H9 (cell line): ENCODE measurements around the gene ZNF677. TPM values are rescaled to one million over a fixed set of nuclear protein-coding genes. Genes with fewer than 3 reads are reported as not detected.
"Not testable (repeated sequence)": the region's sequence is repeated elsewhere in the genome, so short reads cannot be mapped to it uniquely, and the experiment has no call there.

Experiments used
- DNase-seq: peaks from one replicate; pipeline ENCODE4 v3.0.0-alpha.2; 2017
- H2AFZ ChIP-seq: one replicate; pipeline ENCODE4 v1.6.1; 2013; ENCODE audit warnings: mild to moderate bottlenecking, low read length, control low read depth, moderate library complexity
- H2AK5ac ChIP-seq: 2 replicates; pipeline ENCODE4 v1.6.1; 2013; ENCODE audit warnings: low read length, control low read depth, mixed read lengths; ENCODE audit not compliant: insufficient read length
- H2BK120ac ChIP-seq: one replicate; pipeline ENCODE4 v1.6.1; 2013; ENCODE audit warnings: low read depth, mild to moderate bottlenecking, low read length, control low read depth, inconsistent platforms; ENCODE audit not compliant: poor library complexity, severe bottlenecking
- H2BK12ac ChIP-seq: 2 replicates; pipeline ENCODE4 v1.6.1; 2013; ENCODE audit warnings: low read length, control low read depth, mixed read lengths, low read depth; ENCODE audit not compliant: insufficient read length
- H2BK15ac ChIP-seq: 2 replicates; pipeline ENCODE4 v1.6.1; 2013; ENCODE audit warnings: low read depth, low read length, control low read depth
- H2BK20ac ChIP-seq: one replicate; pipeline ENCODE4 v1.6.1; 2013; ENCODE audit warnings: low read depth, mild to moderate bottlenecking, low read length, control low read depth, inconsistent platforms; ENCODE audit not compliant: poor library complexity, severe bottlenecking
- H2BK5ac ChIP-seq: 2 replicates; pipeline ENCODE4 v1.6.1; 2013; ENCODE audit warnings: low read length, control low read depth, mixed read lengths; ENCODE audit not compliant: insufficient read length
- H3K14ac ChIP-seq: 2 replicates; pipeline ENCODE4 v1.6.1; 2013; ENCODE audit warnings: low read length, control low read depth; ENCODE audit not compliant: insufficient read depth
- H3K18ac ChIP-seq: 2 replicates; pipeline ENCODE4 v1.6.1; 2013; ENCODE audit warnings: low read depth, mild to moderate bottlenecking, mixed read lengths, low read length, control low read depth; ENCODE audit not compliant: insufficient read length
- H3K23ac ChIP-seq: 2 replicates; pipeline ENCODE4 v1.6.1; 2013; ENCODE audit warnings: low read length, control low read depth, mixed read lengths, low read depth; ENCODE audit not compliant: insufficient read length
- H3K23me2 ChIP-seq: 2 replicates; pipeline ENCODE4 v1.6.1; 2013; ENCODE audit warnings: low read depth, mild to moderate bottlenecking, mixed read lengths, low read length, control low read depth; ENCODE audit not compliant: insufficient read length, poor library complexity, severe bottlenecking
- H3K27ac ChIP-seq: 2 replicates; pipeline ENCODE4 v1.5.1; 2013; ENCODE audit warnings: low read length, control low read depth, mixed read lengths, low read depth; ENCODE audit not compliant: insufficient read length
- H3K27me3 ChIP-seq: 2 replicates; pipeline ENCODE4 v1.6.1; 2013; ENCODE audit warnings: low read length, control low read depth, inconsistent platforms; ENCODE audit not compliant: insufficient read depth
- H3K4ac ChIP-seq: 2 replicates; pipeline ENCODE4 v1.6.1; 2013; ENCODE audit warnings: low read depth, mild to moderate bottlenecking, control low read depth, inconsistent platforms, low read length, moderate library complexity
- H3K4me1 ChIP-seq: 2 replicates; pipeline ENCODE4 v1.6.1; 2013; ENCODE audit warnings: low read length, control low read depth, inconsistent platforms; ENCODE audit not compliant: insufficient read depth
- H3K4me2 ChIP-seq: 2 replicates; pipeline ENCODE4 v1.6.1; 2013; ENCODE audit warnings: low read length, control low read depth, mixed read lengths; ENCODE audit not compliant: insufficient read length, insufficient read depth
- H3K56ac ChIP-seq: 2 replicates; pipeline ENCODE4 v1.6.1; 2013; ENCODE audit warnings: low read depth, mild to moderate bottlenecking, mixed read lengths, low read length, control low read depth; ENCODE audit not compliant: insufficient read length
- H3K79me1 ChIP-seq: 2 replicates; pipeline ENCODE4 v1.6.1; 2013; ENCODE audit warnings: low read depth, mild to moderate bottlenecking, moderate library complexity, low read length, control low read depth, inconsistent platforms; ENCODE audit not compliant: insufficient read depth, poor library complexity, severe bottlenecking
- H3K79me2 ChIP-seq: 2 replicates; pipeline ENCODE4 v1.6.1; 2013; ENCODE audit warnings: low read length, control low read depth, inconsistent platforms; ENCODE audit not compliant: insufficient read depth
- H3K9ac ChIP-seq: 2 replicates; pipeline ENCODE4 v1.6.1; 2013; ENCODE audit warnings: low read length, control low read depth, mixed read lengths; ENCODE audit not compliant: insufficient read length; ENCODE audit errors: extremely low read depth
- H3K9me3 ChIP-seq: one replicate; pipeline ENCODE4 v1.6.1; 2013; ENCODE audit warnings: low read depth, low read length, inconsistent platforms; ENCODE audit not compliant: control insufficient read depth
- H3T11ph ChIP-seq: one replicate; pipeline ENCODE4 v1.6.1; 2013; ENCODE audit warnings: mild to moderate bottlenecking, low read length, control low read depth, inconsistent platforms
- H4K20me1 ChIP-seq: one replicate; pipeline ENCODE4 v1.6.1; 2013; ENCODE audit not compliant: control insufficient read depth, insufficient read length, insufficient read depth
- H4K5ac ChIP-seq: 2 replicates; pipeline ENCODE4 v1.6.1; 2013; ENCODE audit warnings: low read depth, mild to moderate bottlenecking, mixed read lengths, low read length, control low read depth; ENCODE audit not compliant: insufficient read length
- H4K8ac ChIP-seq: replicated peaks from 2 replicates; pipeline ENCODE4 v1.6.1; 2013; ENCODE audit warnings: low read length, control low read depth, mixed read lengths, low read depth; ENCODE audit not compliant: insufficient read length
- H4K91ac ChIP-seq: 2 replicates; pipeline ENCODE4 v1.6.1; 2013; ENCODE audit warnings: low read depth, mild to moderate bottlenecking, moderate library complexity, mixed read lengths, low read length, control low read depth; ENCODE audit not compliant: insufficient read length
- H3K27ac Mint-ChIP-seq, 3 experiments: 2 replicates in 2 of 3; 3 replicates in 1 of 3; pipeline ENCODE4 v1.8.0; 2020 to 2021; ENCODE audit warnings: mixed read lengths in 3 of 3, mild to moderate bottlenecking in 1 of 3, moderate library complexity in 1 of 3
- H3K27me3 Mint-ChIP-seq: 2 replicates; pipeline ENCODE4 v1.8.0; 2021; ENCODE audit warnings: low read depth, mild to moderate bottlenecking, moderate library complexity, mixed read lengths
- H3K36me3 Mint-ChIP-seq, 3 experiments: 2 replicates in 2 of 3; 3 replicates in 1 of 3; pipeline ENCODE4 v1.8.0; 2020 to 2021; ENCODE audit warnings: low read depth in 3 of 3, mixed read lengths in 3 of 3; ENCODE audit not compliant: insufficient read depth in 1 of 3
- H3K4me1 Mint-ChIP-seq, 2 experiments: 2 replicates each; pipeline ENCODE4 v1.8.0; 2020; ENCODE audit warnings: mixed read lengths in 2 of 2
- H3K4me3 Mint-ChIP-seq, 2 experiments: 2 replicates in 1 of 2; 3 replicates in 1 of 2; pipeline ENCODE4 v1.8.0; 2020 to 2021; ENCODE audit warnings: mild to moderate bottlenecking in 2 of 2, mixed read lengths in 2 of 2, moderate library complexity in 1 of 2
- H3K9me3 Mint-ChIP-seq, 2 experiments: 2 replicates in 1 of 2; 3 replicates in 1 of 2; pipeline ENCODE4 v1.8.0; 2020; ENCODE audit warnings: mild to moderate bottlenecking in 2 of 2, mixed read lengths in 2 of 2, moderate library complexity in 1 of 2
- WGBS: extraction: QIAGEN DNeasy Blood & Tissue Kit; methylation state at CpG from one replicate; pipeline ENCODE4 v1.1.7; 2013; ENCODE audit warnings: missing lambda C conversion rate, low lambda C conversion rate, mixed read lengths; ENCODE audit not compliant: insufficient read length; ENCODE audit errors: extremely low coverage; 5-methylcytosine and 5-hydroxymethylcytosine counted together
- total RNA-seq: library from RNA; stranded (reverse); gene quantifications from 2 replicates; pipeline ENCODE4 v1.2.1, GENCODE V29; 2021
- TF ChIP-seq, protein P1 (sequence below): fragments of 200-600 bp; sonication (generic); conservative IDR thresholded peaks from 3 replicates; pipeline ENCODE4 v1.8.0; 2021; ENCODE audit warnings: antibody characterized with exemption, mild to moderate bottlenecking

The ZNF677 gene
- total RNA-seq, 1 experiment from 2014 or later, result 39.3 TPM

GRCh38 chr19:53212703-53213320 is 41.9 kb downstream of the ZNF677 start:
- Histone ChIP-seq H2BK120ac (no peak overlapping the region), H3K23ac (no peak overlapping the region), H2BK12ac (no peak overlapping the region), H3T11ph (no peak overlapping the region), H2AFZ (no peak overlapping the region), H3K79me2 (no peaks in the 10 kb centered on the region), H3K9ac (no peak overlapping the region), H3K27me3 (no peaks in the 10 kb centered on the region), H2BK5ac (no peak overlapping the region), H4K91ac (no peak overlapping the region), H3K9me3 (peaks cover 64% of the 10 kb centered on the region), H4K20me1 (no peaks in the 10 kb centered on the region), H2AK5ac (no peak overlapping the region), H3K4me1 (no peaks in the 10 kb centered on the region), H2BK15ac (no peak overlapping the region), H3K56ac (no peak overlapping the region), H3K4ac (no peak overlapping the region), H2BK20ac (no peak overlapping the region), H3K4me2 (no peak overlapping the region), H3K79me1 (no peaks in the 10 kb centered on the region), H3K23me2 (no peaks in the 10 kb centered on the region), H4K8ac (no peak overlapping the region), H3K27ac (no peak overlapping the region), H3K18ac (no peak overlapping the region), H4K5ac (no peak overlapping the region), H3K14ac (no peak overlapping the region)
- Mint-ChIP-seq H3K4me1 (no peaks in the 10 kb centered on the region), H3K9me3 (peaks cover 94 to 96% of the 10 kb centered on the region in 2 experiments), H3K27me3 (peaks cover 3% of the 10 kb centered on the region; the same call in 1 of the 2 replicates), H3K36me3 (peaks cover 52 to 71% (median 69%) of the 10 kb centered on the region in 3 experiments), H3K27ac (no peak overlapping the region), H3K4me3 (no peak overlapping the region)
- DNase-seq, result no peak
- TF ChIP-seq, protein P1, sequence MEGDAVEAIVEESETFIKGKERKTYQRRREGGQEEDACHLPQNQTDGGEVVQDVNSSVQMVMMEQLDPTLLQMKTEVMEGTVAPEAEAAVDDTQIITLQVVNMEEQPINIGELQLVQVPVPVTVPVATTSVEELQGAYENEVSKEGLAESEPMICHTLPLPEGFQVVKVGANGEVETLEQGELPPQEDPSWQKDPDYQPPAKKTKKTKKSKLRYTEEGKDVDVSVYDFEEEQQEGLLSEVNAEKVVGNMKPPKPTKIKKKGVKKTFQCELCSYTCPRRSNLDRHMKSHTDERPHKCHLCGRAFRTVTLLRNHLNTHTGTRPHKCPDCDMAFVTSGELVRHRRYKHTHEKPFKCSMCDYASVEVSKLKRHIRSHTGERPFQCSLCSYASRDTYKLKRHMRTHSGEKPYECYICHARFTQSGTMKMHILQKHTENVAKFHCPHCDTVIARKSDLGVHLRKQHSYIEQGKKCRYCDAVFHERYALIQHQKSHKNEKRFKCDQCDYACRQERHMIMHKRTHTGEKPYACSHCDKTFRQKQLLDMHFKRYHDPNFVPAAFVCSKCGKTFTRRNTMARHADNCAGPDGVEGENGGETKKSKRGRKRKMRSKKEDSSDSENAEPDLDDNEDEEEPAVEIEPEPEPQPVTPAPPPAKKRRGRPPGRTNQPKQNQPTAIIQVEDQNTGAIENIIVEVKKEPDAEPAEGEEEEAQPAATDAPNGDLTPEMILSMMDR, result no peak
- no CpG with 5 or more reads among the region's 2 CpGs for WGBS

- not testable (repeated sequence) for H3T11ph ChIP-seq, H3K27ac Mint-ChIP-seq, H4K91ac ChIP-seq, H4K20me1 ChIP-seq, DNase-seq, H3K79me2 ChIP-seq, H3K18ac ChIP-seq, H3K56ac ChIP-seq, H3K27me3 Mint-ChIP-seq, H3K4ac ChIP-seq, H3K79me1 ChIP-seq, H2AFZ ChIP-seq, H3K27ac ChIP-seq, H4K5ac ChIP-seq, H2BK120ac ChIP-seq, H3K4me2 ChIP-seq, H3K27me3 ChIP-seq, H4K8ac ChIP-seq, H2BK5ac ChIP-seq, H3K23me2 ChIP-seq, H3K4me1 Mint-ChIP-seq, H3K23ac ChIP-seq, H2BK15ac ChIP-seq, H2AK5ac ChIP-seq, H3K9ac ChIP-seq, H3K4me3 Mint-ChIP-seq, H3K14ac ChIP-seq, H2BK20ac ChIP-seq, H3K4me1 ChIP-seq, H2BK12ac ChIP-seq
- no CpG with 5 or more reads among the region's 3 CpGs for WGBS
- Mint-ChIP-seq H3K36me3 (peaks cover 63 to 82% (median 79%) of the 10 kb centered on the region in 3 experiments), H3K9me3 (peaks cover 96 to 99% of the 10 kb centered on the region in 2 experiments)
- H3K9me3 ChIP-seq, result peaks cover 60% of the 10 kb centered on the region
Observed at GRCh38 chr19:53211554-53211953, 43.1 kb downstream of the ZNF677 start.
